GM19240 (cell line): Measurements from ENCODE around the gene SLC16A10.
"Not testable (repeated sequence)": the region's sequence is repeated elsewhere in the genome, so short reads cannot be mapped to it uniquely, and the experiment has no call there.

Experiments
- DNase-seq: peaks from one replicate; pipeline ENCODE4 v3.0.0; 2011; ENCODE audit warnings: low spot score; ENCODE audit not compliant: insufficient read length

The SLC16A10 gene

GRCh38 chr6:111080698-111081097, 6.6 kb upstream of the SLC16A10 start:
- no peak for DNase-seq

GRCh38 chr6:111086685-111087084, 618 bp upstream of the SLC16A10 start:
- no peak for DNase-seq

DNA sequence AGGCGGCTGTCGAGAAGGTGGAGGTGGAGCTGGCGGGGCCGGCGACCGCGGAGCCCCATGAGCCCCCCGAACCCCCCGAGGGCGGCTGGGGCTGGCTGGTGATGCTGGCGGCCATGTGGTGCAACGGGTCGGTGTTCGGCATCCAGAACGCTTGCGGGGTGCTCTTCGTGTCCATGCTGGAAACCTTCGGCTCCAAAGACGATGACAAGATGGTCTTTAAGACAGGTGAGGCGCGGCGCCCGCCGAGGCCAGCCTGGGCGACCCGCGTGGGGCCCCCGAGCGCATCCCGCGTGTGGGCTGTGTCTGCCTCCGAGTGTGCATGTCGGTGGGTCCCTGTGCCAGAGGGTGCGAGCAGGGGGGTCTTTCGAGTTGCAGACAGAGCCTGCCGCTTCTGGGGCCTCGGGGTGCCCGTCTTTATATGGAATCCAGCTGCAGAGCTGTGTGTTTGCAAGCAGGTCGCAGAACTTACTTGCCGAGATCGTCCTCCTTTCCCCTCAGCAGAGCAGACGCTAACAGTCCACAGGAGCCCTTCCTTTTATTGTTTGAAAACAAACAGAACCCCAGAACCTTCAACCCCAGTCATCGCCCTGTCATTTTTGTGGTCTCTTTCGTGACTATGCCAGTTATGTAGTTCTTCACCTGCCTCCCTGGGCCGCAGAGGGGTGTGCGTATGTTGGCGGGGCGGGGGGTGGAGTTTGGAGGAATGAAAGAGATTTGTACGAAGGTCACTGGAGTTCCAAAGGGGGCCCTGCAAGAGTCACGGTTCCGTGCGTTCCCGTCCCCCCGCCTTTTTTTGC, 766 bp downstream of the SLC16A10 start:
- DNase-seq, result no peak

GRCh38 chr6:111088668-111089003, 1.3 kb downstream of the SLC16A10 start:
- DNase-seq, result no peak

- DNase-seq, result no peak
Observed at GRCh38 chr6:111090766-111091165, 3.5 kb downstream of the SLC16A10 start.

GRCh38 chr6:111091987-111092386, 4.7 kb downstream of the SLC16A10 start:
- no peak for DNase-seq

DNA sequence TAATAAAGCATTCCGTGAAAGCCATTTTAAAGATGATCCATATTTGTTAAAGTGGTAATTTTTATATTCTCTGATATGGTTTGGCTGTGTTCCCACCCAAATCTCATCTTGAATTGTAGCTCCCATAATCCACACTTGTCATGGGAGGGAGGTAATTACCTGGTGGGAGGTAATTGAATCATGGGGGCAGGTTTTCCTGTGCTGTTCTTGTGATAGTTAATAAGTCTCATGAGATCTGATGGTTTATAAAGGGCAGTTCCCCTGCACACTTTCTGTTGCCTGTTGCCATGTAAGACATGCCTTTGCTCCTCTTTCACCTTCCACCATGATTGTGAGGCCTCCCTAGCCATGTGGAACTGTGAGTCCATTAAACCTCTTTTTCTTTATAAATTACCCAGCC, 8.2 kb downstream of the SLC16A10 start:
- not testable (repeated sequence) for DNase-seq

DNA sequence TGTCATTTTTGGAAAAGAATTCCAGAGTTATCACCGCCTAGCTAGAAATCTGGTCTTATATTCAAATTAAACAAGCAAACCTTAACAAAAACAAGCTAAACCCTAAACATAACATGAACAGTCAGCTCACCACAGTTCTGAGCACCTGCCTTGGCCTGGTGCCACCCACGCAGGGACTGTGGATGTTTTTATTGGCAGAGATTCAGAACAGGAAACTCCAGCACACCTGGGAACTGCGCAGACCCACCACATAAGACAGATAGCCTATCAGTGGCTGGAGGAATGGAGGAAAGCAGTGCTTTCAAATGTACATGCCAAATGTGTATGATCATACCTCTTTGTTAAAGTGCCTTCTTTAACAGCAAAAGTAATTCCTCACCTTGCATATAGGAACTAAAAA, 8.9 kb downstream of the SLC16A10 start:
- DNase-seq, result no peak

DNA sequence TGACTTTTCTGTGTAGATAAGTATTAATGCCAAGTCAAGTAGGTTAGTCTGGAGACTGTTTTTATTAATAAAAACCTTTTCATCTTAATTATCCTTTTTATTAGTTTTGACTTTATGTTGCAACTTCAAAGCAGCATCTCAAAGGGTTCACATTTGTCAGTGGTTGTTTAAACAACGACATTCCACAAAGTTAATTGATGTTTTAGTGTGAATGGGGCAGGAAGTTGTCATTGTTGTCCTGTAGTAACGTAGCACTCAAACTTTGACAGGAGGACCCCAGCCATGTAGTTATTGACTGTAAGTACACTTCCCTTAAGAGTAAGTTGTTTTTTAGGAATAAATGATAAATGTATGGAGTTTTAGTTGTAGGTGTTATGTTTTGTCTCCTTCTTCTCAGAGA, 11.3 kb downstream of the SLC16A10 start:
- DNase-seq, result no peak

GRCh38 chr6:111101987-111102386, 14.7 kb downstream of the SLC16A10 start:
- DNase-seq, result no peak

DNA sequence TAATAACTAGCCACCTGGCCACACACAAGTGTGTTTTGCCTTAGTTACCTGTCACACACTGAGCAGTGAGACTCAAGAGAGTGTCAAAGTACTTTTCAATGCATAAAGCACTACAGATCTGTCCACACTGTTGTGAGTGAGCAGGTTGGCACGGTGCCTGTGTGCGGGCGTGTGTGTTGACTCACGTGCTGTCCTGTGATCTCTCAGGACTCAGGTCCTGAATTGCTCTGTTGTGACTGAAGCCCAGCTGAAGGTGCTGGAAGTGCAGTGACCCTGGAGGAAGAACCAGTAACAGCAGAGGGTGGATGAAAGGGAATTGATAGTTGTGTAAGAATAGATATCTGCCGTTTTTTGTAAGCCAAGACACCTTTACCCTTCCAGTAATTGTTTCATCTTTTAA, 18.3 kb downstream of the SLC16A10 start:
- DNase-seq, result no peak

- DNase-seq, result no peak
Observed at GRCh38 chr6:111107589-111107988, 20.3 kb downstream of the SLC16A10 start.

DNA sequence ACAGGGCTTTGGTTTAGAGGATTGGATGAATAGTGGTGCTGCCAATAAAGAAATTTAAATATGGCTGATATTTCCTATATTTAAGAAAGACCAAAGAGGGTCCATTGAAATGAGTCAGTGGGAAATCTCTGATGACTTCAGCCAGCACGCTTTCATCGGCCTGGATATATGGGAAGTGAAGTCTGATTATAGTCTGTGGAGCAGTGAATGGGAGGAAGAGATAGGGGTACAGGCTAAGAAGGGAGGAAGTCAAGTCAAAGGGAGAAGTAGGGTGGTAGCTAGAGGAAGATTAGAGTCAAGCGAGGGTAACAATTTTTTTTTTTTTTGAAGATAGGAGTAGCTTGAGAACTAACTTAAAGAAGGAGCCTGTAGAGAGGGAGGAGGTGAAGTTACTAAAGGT, 22.7 kb downstream of the SLC16A10 start:
- DNase-seq, result no peak

GRCh38 chr6:111113336-111114086, 26.2 kb downstream of the SLC16A10 start:
- DNase-seq, result no peak

DNA sequence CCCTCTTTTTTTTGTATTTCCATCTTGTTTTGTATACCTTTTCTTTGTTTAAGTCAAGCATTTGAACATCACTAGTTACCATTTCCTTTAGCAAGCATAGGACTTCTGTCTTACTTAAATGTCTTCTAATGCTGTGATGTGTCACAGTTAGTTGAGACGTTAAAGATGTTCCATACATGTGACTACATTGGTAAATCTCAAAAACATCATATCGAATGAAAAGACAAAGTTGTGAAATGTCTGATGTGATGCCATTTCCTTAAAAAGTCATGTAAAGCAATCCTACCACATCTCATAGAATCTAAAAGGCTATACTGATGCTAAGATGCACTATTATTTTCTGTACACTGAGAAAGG, 26.8 kb downstream of the SLC16A10 start:
- no peak for DNase-seq

- no peak for DNase-seq
Observed at GRCh38 chr6:111114482-111114881, 27.2 kb downstream of the SLC16A10 start.

- no peak for DNase-seq
Observed at GRCh38 chr6:111118826-111119225, 31.5 kb downstream of the SLC16A10 start.

- no peak for DNase-seq
Observed at GRCh38 chr6:111119571-111120329, 32.4 kb downstream of the SLC16A10 start.

- no peak for DNase-seq
Observed at GRCh38 chr6:111121789-111122350, 34.6 kb downstream of the SLC16A10 start.

DNA sequence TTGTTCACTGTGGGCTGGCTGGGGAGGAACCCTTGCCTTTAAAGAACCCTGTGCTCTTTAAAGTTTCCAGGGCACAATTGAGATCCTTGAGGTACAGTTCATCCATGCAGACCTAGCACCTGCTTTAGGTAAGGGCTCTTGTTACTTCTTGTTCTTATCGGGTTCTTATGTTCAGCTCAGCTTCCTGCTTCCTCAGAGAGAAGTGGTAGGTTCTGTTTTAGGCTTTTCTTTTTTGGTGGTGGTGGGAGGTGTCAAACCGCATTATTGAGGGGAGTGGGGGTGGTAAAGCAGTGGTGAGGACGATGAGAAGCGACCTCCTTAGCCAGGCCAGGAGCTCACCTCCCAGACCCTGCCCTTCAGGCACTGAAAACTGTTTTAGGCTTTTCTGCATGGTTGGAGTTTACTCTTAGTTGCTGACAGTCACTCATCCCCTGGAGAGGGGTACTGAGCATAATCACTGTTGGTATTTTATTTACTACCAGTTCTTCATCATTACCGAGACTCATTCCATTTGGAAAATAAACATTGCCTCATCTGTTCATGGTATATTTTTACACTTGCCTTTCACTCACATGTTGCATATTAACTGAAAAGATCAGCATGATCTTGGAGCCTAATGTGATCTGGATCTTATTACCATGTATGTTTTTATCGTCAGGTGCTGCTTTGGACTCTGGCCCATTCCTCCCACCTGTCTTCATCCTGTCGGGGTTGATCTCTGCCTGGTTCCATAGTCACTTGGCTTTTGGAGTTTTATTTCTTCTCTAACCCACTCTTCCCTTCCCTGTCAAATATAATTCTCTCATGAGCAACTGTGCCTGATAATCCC, 35.4 kb downstream of the SLC16A10 start:
- DNase-seq, result no peak

- DNase-seq, result no peak
Observed at GRCh38 chr6:111124406-111124805, 37.1 kb downstream of the SLC16A10 start.
